H1 (cell line): Measurements from ENCODE around the gene SETD1B. TPM values are rescaled to one million over a fixed set of nuclear protein-coding genes. Genes with fewer than 3 reads are reported as not detected.

Experiments
- CTCF ChIA-PET: fragments of 300-600 bp; sonication (Branson Sonifier 250); formaldehyde crosslinking; loops from one replicate; lab custom pipeline; 2021; ENCODE audit not compliant: partially characterized antibody; lab: Charles Lee
- POLR2A ChIA-PET: fragments of 300-600 bp; sonication (Branson Sonifier 250); formaldehyde crosslinking; loops from one replicate; lab custom pipeline; 2021; ENCODE audit warnings: inconsistent platforms; ENCODE audit not compliant: partially characterized antibody; lab: Charles Lee
- DNase-seq, 2 experiments: peaks; one replicate each; pipeline versions ENCODE4 v3.0.0 to v3.0.0-alpha.2; 2010 to 2022; ENCODE audit warnings: low spot score in 2 of 2, low read depth in 1 of 2, mixed read lengths in 1 of 2
- FAIRE-seq: peaks from 2 replicates; lab custom pipeline; 2011; peaks lifted over from hg19 to GRCh38; lab: Jason Lieb, UNC
- H2AFZ ChIP-seq: 2 replicates; pipeline ENCODE4 v1.8.1; 2012; ENCODE audit warnings: low read length, inconsistent platforms
- H2AK5ac ChIP-seq: 2 replicates; pipeline ENCODE4 v1.6.1; 2013; ENCODE audit warnings: low read depth, low read length
- H2BK120ac ChIP-seq: replicated peaks from 2 replicates; pipeline ENCODE3; 2013; ENCODE audit warnings: low read depth, low read length, inconsistent platforms
- H2BK12ac ChIP-seq: 2 replicates; pipeline ENCODE4 v1.6.1; 2013; ENCODE audit warnings: low read depth, low read length
- H2BK15ac ChIP-seq: 2 replicates; pipeline ENCODE4 v1.6.1; 2013; ENCODE audit warnings: low read length
- H2BK20ac ChIP-seq: 2 replicates; pipeline ENCODE4 v1.6.1; 2013; ENCODE audit warnings: low read length
- H2BK5ac ChIP-seq: 2 replicates; pipeline ENCODE4 v1.6.1; 2013; ENCODE audit warnings: low read depth, low read length
- H3K14ac ChIP-seq: 2 replicates; pipeline ENCODE4 v1.6.1; 2013; ENCODE audit warnings: inconsistent platforms; ENCODE audit not compliant: insufficient read length
- H3K18ac ChIP-seq: 2 replicates; pipeline ENCODE4 v1.6.1; 2013; ENCODE audit warnings: low read length; ENCODE audit errors: extremely low read depth
- H3K23ac ChIP-seq: 2 replicates; pipeline ENCODE4 v1.6.1; 2013; ENCODE audit warnings: inconsistent platforms; ENCODE audit not compliant: insufficient read length
- H3K23me2 ChIP-seq: 2 replicates; pipeline ENCODE4 v1.6.1; 2013; ENCODE audit warnings: low read depth, low read length
- H3K27ac ChIP-seq: 2 replicates; pipeline ENCODE4 v1.6.1; 2011; ENCODE audit warnings: low read depth, low read length, inconsistent platforms
- H3K27me3 ChIP-seq, 4 experiments: replicated peaks in 1 of 4; 1 replicate in 1 of 4; 2 replicates in 3 of 4; pipeline versions ENCODE4 v1.6.1 to v1.8.1; 2011 to 2013; ENCODE audit warnings: low read length in 3 of 4, mild to moderate bottlenecking in 3 of 4, inconsistent platforms in 2 of 4, mixed read lengths in 2 of 4, moderate library complexity in 1 of 4; ENCODE audit not compliant: control insufficient read depth in 3 of 4, insufficient read depth in 3 of 4; ENCODE audit errors: extremely low read depth in 1 of 4
- H3K36me3 ChIP-seq, 4 experiments: 2 replicates each; pipeline versions ENCODE4 v1.6.1 to v1.8.1; 2011 to 2013; ENCODE audit warnings: mild to moderate bottlenecking in 4 of 4, low read length in 3 of 4, moderate library complexity in 2 of 4, control low read depth in 1 of 4, inconsistent platforms in 1 of 4; ENCODE audit not compliant: insufficient read depth in 4 of 4, control insufficient read depth in 2 of 4
- H3K4ac ChIP-seq: replicated peaks from 2 replicates; pipeline ENCODE3; 2013; ENCODE audit warnings: low read length, low read depth, mixed read lengths, inconsistent platforms; ENCODE audit not compliant: insufficient read length
- H3K4me1 ChIP-seq, 4 experiments: replicated peaks in 1 of 4; 1 replicate in 1 of 4; 2 replicates in 3 of 4; pipeline versions ENCODE4 v1.6.1 to v1.8.1; 2011 to 2013; ENCODE audit warnings: low read length in 3 of 4, inconsistent platforms in 2 of 4, mixed read lengths in 1 of 4; ENCODE audit not compliant: insufficient read depth in 4 of 4, control insufficient read depth in 3 of 4
- H3K4me2 ChIP-seq, 2 experiments: 2 replicates each; pipeline versions ENCODE4 v1.6.1 to v1.8.1; 2011 to 2013; ENCODE audit warnings: low read depth in 2 of 2, low read length in 2 of 2, control low read depth in 1 of 2, inconsistent platforms in 1 of 2, mild to moderate bottlenecking in 1 of 2; ENCODE audit not compliant: insufficient read depth in 1 of 2
- H3K4me3 ChIP-seq, 4 experiments: fragments of 200-600, 300-600 bp in 1 of 4; sonication (generic), shearing (Covaris generic), sonication (Bioruptor Twin) in 1 of 4; 2 replicates each; pipeline versions ENCODE4 v1.5.1 to v1.8.1; 2011 to 2016; ENCODE audit warnings: low read length in 4 of 4, low read depth in 3 of 4, control low read depth in 2 of 4, inconsistent platforms in 2 of 4, mild to moderate bottlenecking in 2 of 4, mixed read lengths in 1 of 4, moderate library complexity in 1 of 4; ENCODE audit not compliant: insufficient read depth in 2 of 4; ENCODE audit errors: extremely low read depth in 1 of 4
- H3K56ac ChIP-seq: replicated peaks from 2 replicates; pipeline ENCODE3; 2013; ENCODE audit warnings: low read depth, mild to moderate bottlenecking, mixed read lengths, low read length, inconsistent platforms; ENCODE audit not compliant: insufficient read length
- H3K79me1 ChIP-seq: 2 replicates; pipeline ENCODE4 v1.6.1; 2013; ENCODE audit warnings: low read depth, low read length, control low read depth
- H3K79me2 ChIP-seq, 2 experiments: 2 replicates each; pipeline versions ENCODE4 v1.6.1 to v1.8.1; 2012 to 2013; ENCODE audit warnings: low read length in 2 of 2, mild to moderate bottlenecking in 2 of 2, inconsistent platforms in 1 of 2; ENCODE audit not compliant: insufficient read depth in 2 of 2, control insufficient read depth in 1 of 2
- H3K9ac ChIP-seq, 4 experiments: replicated peaks in 1 of 4; 1 replicate in 1 of 4; 2 replicates in 3 of 4; pipeline versions ENCODE4 v1.6.1 to v1.8.1; 2011 to 2013; ENCODE audit warnings: low read depth in 3 of 4, low read length in 3 of 4, control low read depth in 2 of 4, mild to moderate bottlenecking in 2 of 4, moderate library complexity in 2 of 4, inconsistent platforms in 1 of 4; ENCODE audit errors: extremely low read depth in 1 of 4
- H3K9me3 ChIP-seq, 2 experiments: 2 replicates each; pipeline versions ENCODE4 v1.6.1 to v1.8.1; 2012 to 2013; ENCODE audit warnings: mild to moderate bottlenecking in 2 of 2, moderate library complexity in 2 of 2, control low read depth in 1 of 2, inconsistent platforms in 1 of 2, low read depth in 1 of 2, low read length in 1 of 2, mixed read lengths in 1 of 2; ENCODE audit not compliant: insufficient read depth in 2 of 2
- H4K20me1 ChIP-seq, 2 experiments: replicated peaks in 1 of 2; 2 replicates each; pipeline versions ENCODE3 to v1.8.1; 2011 to 2013; ENCODE audit warnings: inconsistent platforms in 2 of 2, low read length in 2 of 2, mild to moderate bottlenecking in 1 of 2; ENCODE audit not compliant: insufficient read depth in 2 of 2, control insufficient read depth in 1 of 2
- H4K5ac ChIP-seq: 2 replicates; pipeline ENCODE4 v1.6.1; 2013; ENCODE audit warnings: low read length, low read depth, mixed read lengths, inconsistent platforms; ENCODE audit not compliant: insufficient read length
- H4K8ac ChIP-seq: 2 replicates; pipeline ENCODE4 v1.8.0; 2013; ENCODE audit warnings: mild to moderate bottlenecking, moderate library complexity, low read length, inconsistent platforms; ENCODE audit not compliant: insufficient read depth; ENCODE audit errors: extremely low read depth
- H4K91ac ChIP-seq: replicated peaks from 2 replicates; pipeline ENCODE3; 2013; ENCODE audit warnings: low read length, mixed read lengths, inconsistent platforms; ENCODE audit not compliant: insufficient read length
- CEBPB ChIP-seq: IDR thresholded peaks from 2 replicates; pipeline ENCODE4 v1.6.1; 2012; ENCODE audit warnings: low read depth, low read length
- JUN ChIP-seq: IDR thresholded peaks from 2 replicates; pipeline ENCODE4 v1.6.1; 2011; ENCODE audit warnings: low read depth, mild to moderate bottlenecking, improper control_type of control experiment, low read length
- PHF8 ChIP-seq: fragments of 200-600 bp; sonication (generic); conservative IDR thresholded peaks from 2 replicates; pipeline ENCODE4 v1.7.1; 2012; ENCODE audit warnings: low read depth, mild to moderate bottlenecking, inconsistent platforms, low read length, moderate library complexity
- POLR2A ChIP-seq, 2 experiments: IDR thresholded peaks; 1 replicate in 1 of 2; 2 replicates in 1 of 2; pipeline ENCODE4 v1.6.1; 2011; ENCODE audit warnings: low read depth in 2 of 2, low read length in 2 of 2, mild to moderate bottlenecking in 2 of 2; ENCODE audit errors: control extremely low read depth in 1 of 2
- SP4 ChIP-seq: IDR thresholded peaks from 2 replicates; pipeline ENCODE4 v1.6.1; 2012; ENCODE audit warnings: low read length, inconsistent platforms
- WGBS, 2 experiments: shearing (Covaris generic) in 1 of 2; methylation state at CpG; one replicate each; pipeline versions ENCODE4 v1.1.6 to v1.1.7; 2013 to 2015; ENCODE audit warnings: low lambda C conversion rate in 2 of 2, mixed read lengths in 2 of 2, inconsistent platforms in 1 of 2, low coverage in 1 of 2, missing lambda C conversion rate in 1 of 2; ENCODE audit not compliant: insufficient replicate concordance in 2 of 2, insufficient coverage in 1 of 2, insufficient read length in 1 of 2; ENCODE audit errors: extremely low coverage in 1 of 2, missing lambda C conversion rate in 1 of 2; 5-methylcytosine and 5-hydroxymethylcytosine counted together
- polyA plus RNA-seq, 7 experiments: library from polyadenylated mRNA; depleted of rRNA in 3 of 7; stranded (reverse) in 5 of 7; unstranded in 2 of 7; fragments of >200 nt in 5 of 7; fragments of 200-250 nt in 2 of 7; gene quantifications; 1 replicate in 5 of 7; 2 replicates in 1 of 7; 4 replicates in 1 of 7; pipeline versions ENCODE4 v1.2.1 to v1.2.3, GENCODE V29; 2011 to 2013; ENCODE audit warnings: missing spikeins in 2 of 7, mixed read lengths in 2 of 7
- total RNA-seq: library from RNA; stranded (reverse); fragmentation: NEBNext Ultra II Directional; extraction: Animal tissue kit (Norgen Biotek cat#: 25700); gene quantifications from 2 replicates; pipeline ENCODE4 v1.2.1, GENCODE V29; 2021
- TF ChIP-seq, protein P1 (sequence below): IDR thresholded peaks from 2 replicates; pipeline ENCODE4 v1.6.1; 2011; ENCODE audit warnings: low read length, improper control_type of control experiment

SETD1B gene
- total and polyA plus RNA-seq, 2 of the 8 experiments (the other 6 are each of a cell fraction or from before 2014, with no cell fraction given): 1.3 to 17.7 TPM

DNA sequence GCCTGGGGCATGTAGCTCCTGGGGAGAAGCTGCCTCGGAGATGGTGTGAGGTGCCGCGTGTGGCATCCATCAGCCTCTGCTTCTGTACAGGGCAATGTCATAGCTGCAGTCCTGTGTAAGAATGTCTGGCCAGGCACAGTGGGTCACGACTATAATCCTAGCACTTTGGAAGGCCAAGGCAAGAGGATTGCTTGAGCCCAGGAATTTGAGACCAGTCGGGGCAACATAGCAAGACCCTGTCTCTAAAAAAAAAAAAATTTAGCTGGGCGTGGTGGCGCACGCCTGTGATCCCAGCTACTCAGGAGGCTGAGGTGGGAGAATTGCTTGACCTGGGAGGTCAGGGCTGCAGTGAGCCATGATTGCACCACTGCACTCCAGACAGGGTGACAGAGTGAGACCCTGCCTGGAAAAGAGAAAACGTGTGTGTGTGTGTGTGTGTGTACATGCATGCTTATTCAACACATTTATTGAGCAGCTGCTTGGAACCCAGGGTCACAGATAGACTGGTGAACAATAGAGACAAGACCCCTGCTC, 34.4 kb upstream of the SETD1B start:
- 86% methylated on average over 9 of the region's 9 CpGs; no CpG with 5 or more reads in 1 of the 2 experiments for WGBS, 2 experiments
- CTCF ChIA-PET: interaction anchor here (0.6 to 1.5 kb wide), 10 partner anchors 9 to 270 kb away, joined by 3 to 6 read pairs (median 3); no protein-coding TSS in a partner anchor
- H3K23me2 ChIP-seq: no peaks in the 10 kb centered on the region

More for the DNA sequence above, 34.4 kb upstream of the SETD1B start:
- H3K79me2 ChIP-seq: no peaks in the 10 kb centered on the region
- no peak overlapping the region for H2AK5ac ChIP-seq
- no peak overlapping the region for H3K23ac ChIP-seq
- no peak overlapping the region for H4K91ac ChIP-seq
- H2BK20ac ChIP-seq: no peak overlapping the region
- DNase-seq (no peak), FAIRE-seq (no peak)
- no peak overlapping the region for H4K5ac ChIP-seq
- H2BK120ac ChIP-seq: no peak overlapping the region
- H3K18ac ChIP-seq: no peak overlapping the region
- peaks cover 0 to 8% (median 3%) of the 10 kb centered on the region in 4 experiments; a peak in 4 of 8 replicates for H3K36me3 ChIP-seq
- H3K79me1 ChIP-seq: no peaks in the 10 kb centered on the region; the same call in 1 of the 2 replicates
- TF ChIP-seq PHF8 (no peak), CEBPB (no peak), SP4 (no peak), POLR2A (IDR thresholded peaks at IDR 0.05; ENCODE audit: control extremely low read depth in 1 of 2, low read depth in 2 of 2, low read length in 2 of 2) (no peak), JUN (no peak)
- TF ChIP-seq, protein P1, sequence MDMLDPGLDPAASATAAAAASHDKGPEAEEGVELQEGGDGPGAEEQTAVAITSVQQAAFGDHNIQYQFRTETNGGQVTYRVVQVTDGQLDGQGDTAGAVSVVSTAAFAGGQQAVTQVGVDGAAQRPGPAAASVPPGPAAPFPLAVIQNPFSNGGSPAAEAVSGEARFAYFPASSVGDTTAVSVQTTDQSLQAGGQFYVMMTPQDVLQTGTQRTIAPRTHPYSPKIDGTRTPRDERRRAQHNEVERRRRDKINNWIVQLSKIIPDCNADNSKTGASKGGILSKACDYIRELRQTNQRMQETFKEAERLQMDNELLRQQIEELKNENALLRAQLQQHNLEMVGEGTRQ: no peak
- H2BK12ac ChIP-seq: no peak overlapping the region
- POLR2A ChIA-PET: interaction anchor here (0.6 kb wide), 1 partner anchor 59 kb away, joined by 4 read pairs; no protein-coding TSS in a partner anchor
- H3K4me1 ChIP-seq: peaks cover 0 to 2% (median 1%) of the 10 kb centered on the region in 4 experiments; a peak in 3 of 7 replicates
- no peaks in the 10 kb centered on the region for H3K27me3 ChIP-seq
- H3K14ac ChIP-seq: no peak overlapping the region
- H2BK5ac ChIP-seq: no peak overlapping the region
- no peak overlapping the region for H3K4ac ChIP-seq
- no peak overlapping the region for H3K27ac ChIP-seq
- H3K9ac ChIP-seq: no peak overlapping the region
- H3K4me2 ChIP-seq: no peak overlapping the region
- H4K20me1 ChIP-seq: peaks cover 0 to 5% of the 10 kb centered on the region in 2 experiments
- H4K8ac ChIP-seq: no peak overlapping the region
- no peak overlapping the region for H2AFZ ChIP-seq
- H3K9me3 ChIP-seq: no peaks in the 10 kb centered on the region
- H3K56ac ChIP-seq: no peak overlapping the region
- no peak overlapping the region for H3K4me3 ChIP-seq
- no peak overlapping the region for H2BK15ac ChIP-seq
